ENCODE data around the gene NADK2.

The NADK2 gene

DNA sequence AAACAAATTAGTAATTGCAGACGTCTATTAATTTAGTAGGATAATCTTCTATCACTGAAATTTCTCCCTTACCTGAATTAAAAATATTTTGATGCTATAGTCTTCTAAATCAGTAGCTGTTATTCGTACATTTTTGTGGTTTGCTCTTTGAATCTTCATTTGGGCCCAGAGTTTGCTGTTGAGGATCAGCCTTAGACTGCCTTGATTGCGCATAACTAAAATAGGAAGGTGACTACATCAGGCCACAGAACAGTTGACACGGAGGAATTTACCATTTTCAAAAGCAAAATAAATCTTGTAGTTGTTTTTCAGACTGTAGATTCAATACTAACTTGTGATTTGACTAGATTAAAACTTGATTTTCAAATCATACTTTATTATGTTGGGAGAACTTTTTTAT is 11.8 kb upstream of the NADK2 start:
- Histone ChIP-seq H3K4me3 (replicated peaks; ENCODE audit: insufficient read depth, low read length) (no peak overlapping the region), H3K27me3 (ENCODE audit: insufficient read depth, poor library complexity, severe bottlenecking) (no peaks in the 10 kb centered on the region), H3K27ac (replicated peaks) (no peak overlapping the region)
- DNase-seq (ENCODE audit: low read depth in 1 of 2, low spot score in 1 of 2) = no peak
- TF ChIP-seq, protein P1, sequence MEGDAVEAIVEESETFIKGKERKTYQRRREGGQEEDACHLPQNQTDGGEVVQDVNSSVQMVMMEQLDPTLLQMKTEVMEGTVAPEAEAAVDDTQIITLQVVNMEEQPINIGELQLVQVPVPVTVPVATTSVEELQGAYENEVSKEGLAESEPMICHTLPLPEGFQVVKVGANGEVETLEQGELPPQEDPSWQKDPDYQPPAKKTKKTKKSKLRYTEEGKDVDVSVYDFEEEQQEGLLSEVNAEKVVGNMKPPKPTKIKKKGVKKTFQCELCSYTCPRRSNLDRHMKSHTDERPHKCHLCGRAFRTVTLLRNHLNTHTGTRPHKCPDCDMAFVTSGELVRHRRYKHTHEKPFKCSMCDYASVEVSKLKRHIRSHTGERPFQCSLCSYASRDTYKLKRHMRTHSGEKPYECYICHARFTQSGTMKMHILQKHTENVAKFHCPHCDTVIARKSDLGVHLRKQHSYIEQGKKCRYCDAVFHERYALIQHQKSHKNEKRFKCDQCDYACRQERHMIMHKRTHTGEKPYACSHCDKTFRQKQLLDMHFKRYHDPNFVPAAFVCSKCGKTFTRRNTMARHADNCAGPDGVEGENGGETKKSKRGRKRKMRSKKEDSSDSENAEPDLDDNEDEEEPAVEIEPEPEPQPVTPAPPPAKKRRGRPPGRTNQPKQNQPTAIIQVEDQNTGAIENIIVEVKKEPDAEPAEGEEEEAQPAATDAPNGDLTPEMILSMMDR (IDR thresholded peaks at IDR 0.05; ENCODE audit: insufficient read depth, low read length) = no peak
- TF ChIP-seq POLR2AphosphoS5 (IDR thresholded peaks at IDR 0.05; ENCODE audit: low read depth) = no peak
- no peak for TF ChIP-seq GABPA (IDR thresholded peaks at IDR 0.05; ENCODE audit: low read depth)
- no peak for TF ChIP-seq SPI1 (IDR thresholded peaks at IDR 0.05; ENCODE audit: borderline replicate concordance, low read depth)
- TF ChIP-seq, protein P2, sequence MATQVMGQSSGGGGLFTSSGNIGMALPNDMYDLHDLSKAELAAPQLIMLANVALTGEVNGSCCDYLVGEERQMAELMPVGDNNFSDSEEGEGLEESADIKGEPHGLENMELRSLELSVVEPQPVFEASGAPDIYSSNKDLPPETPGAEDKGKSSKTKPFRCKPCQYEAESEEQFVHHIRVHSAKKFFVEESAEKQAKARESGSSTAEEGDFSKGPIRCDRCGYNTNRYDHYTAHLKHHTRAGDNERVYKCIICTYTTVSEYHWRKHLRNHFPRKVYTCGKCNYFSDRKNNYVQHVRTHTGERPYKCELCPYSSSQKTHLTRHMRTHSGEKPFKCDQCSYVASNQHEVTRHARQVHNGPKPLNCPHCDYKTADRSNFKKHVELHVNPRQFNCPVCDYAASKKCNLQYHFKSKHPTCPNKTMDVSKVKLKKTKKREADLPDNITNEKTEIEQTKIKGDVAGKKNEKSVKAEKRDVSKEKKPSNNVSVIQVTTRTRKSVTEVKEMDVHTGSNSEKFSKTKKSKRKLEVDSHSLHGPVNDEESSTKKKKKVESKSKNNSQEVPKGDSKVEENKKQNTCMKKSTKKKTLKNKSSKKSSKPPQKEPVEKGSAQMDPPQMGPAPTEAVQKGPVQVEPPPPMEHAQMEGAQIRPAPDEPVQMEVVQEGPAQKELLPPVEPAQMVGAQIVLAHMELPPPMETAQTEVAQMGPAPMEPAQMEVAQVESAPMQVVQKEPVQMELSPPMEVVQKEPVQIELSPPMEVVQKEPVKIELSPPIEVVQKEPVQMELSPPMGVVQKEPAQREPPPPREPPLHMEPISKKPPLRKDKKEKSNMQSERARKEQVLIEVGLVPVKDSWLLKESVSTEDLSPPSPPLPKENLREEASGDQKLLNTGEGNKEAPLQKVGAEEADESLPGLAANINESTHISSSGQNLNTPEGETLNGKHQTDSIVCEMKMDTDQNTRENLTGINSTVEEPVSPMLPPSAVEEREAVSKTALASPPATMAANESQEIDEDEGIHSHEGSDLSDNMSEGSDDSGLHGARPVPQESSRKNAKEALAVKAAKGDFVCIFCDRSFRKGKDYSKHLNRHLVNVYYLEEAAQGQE (IDR thresholded peaks at IDR 0.05; ENCODE audit: insufficient replicate concordance, low read depth) = no peak

DNA sequence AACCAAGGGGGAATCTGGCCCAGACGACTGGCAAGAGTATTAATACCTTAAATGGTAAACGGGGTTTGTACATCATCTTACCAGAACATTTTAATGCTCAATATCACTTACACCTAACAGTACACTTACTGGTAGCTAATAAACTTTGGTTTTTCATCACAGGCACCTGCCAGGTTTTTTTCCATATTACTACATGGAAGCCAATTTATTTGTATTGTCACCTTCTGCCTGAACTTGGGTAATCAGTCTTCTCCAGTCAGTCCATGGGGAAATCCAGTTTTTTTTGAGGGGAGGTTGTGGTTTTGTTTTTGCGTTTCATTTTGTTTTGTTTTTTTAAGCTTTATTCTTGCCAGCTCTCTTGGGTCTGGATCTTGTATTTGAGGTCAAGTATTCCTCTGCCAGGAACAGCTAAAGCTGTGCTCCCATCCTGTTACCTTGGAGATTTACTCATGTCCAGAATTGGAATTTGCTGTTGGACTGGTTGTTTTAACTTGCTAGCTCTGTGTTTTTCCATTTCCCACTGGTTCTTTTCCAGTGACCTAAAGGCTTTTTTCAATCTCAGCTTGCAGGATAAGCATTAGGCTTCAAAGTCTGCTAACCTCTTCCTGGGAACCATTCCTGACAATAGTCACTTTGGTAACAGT is 11.1 kb upstream of the NADK2 start:
- Histone ChIP-seq H3K27me3 (ENCODE audit: insufficient read depth, poor library complexity, severe bottlenecking) (no peaks in the 10 kb centered on the region), H3K27ac (replicated peaks) (no peak overlapping the region), H3K4me3 (replicated peaks; ENCODE audit: insufficient read depth, low read length) (no peak overlapping the region)
- TF ChIP-seq, protein P2 (IDR thresholded peaks at IDR 0.05; ENCODE audit: insufficient replicate concordance, low read depth) = no peak
- TF ChIP-seq POLR2AphosphoS5 (IDR thresholded peaks at IDR 0.05; ENCODE audit: low read depth) = no peak
- no peak for TF ChIP-seq SPI1 (IDR thresholded peaks at IDR 0.05; ENCODE audit: borderline replicate concordance, low read depth)
- TF ChIP-seq, protein P1 (IDR thresholded peaks at IDR 0.05; ENCODE audit: insufficient read depth, low read length) = no peak
- TF ChIP-seq GABPA (IDR thresholded peaks at IDR 0.05; ENCODE audit: low read depth) = no peak
- DNase-seq (ENCODE audit: low read depth in 1 of 2, low spot score in 1 of 2) = no peak

DNA sequence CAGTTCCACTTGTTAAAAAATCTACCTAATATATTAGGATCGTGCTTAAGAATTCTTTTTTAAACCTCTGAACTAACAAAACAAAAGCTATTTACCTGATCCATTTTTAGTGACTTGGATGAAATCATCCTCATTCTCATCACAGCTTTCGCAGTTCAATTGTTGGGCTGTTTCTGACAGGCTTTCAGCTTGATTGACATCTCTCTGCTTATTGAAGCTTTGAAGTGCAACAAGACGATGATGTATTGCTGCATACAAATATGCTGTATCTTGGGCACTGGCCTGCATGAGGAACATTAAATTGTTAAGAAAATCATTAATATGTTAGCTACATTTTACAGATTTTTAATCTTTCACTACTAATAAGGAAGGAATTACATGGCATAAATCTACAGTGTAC is 9.5 kb upstream of the NADK2 start:
- no peak for TF ChIP-seq SPI1 (IDR thresholded peaks at IDR 0.05; ENCODE audit: borderline replicate concordance, low read depth)
- no peak for TF ChIP-seq POLR2AphosphoS5 (IDR thresholded peaks at IDR 0.05; ENCODE audit: low read depth)
- TF ChIP-seq, protein P1 (IDR thresholded peaks at IDR 0.05; ENCODE audit: insufficient read depth, low read length) = no peak
- TF ChIP-seq GABPA (IDR thresholded peaks at IDR 0.05; ENCODE audit: low read depth) = no peak
- H3K4me3 ChIP-seq (replicated peaks; ENCODE audit: insufficient read depth, low read length) = no peak overlapping the region
- DNase-seq (ENCODE audit: low read depth in 1 of 2, low spot score in 1 of 2) = no peak
- H3K27me3 ChIP-seq (ENCODE audit: insufficient read depth, poor library complexity, severe bottlenecking) = no peaks in the 10 kb centered on the region
- H3K27ac ChIP-seq (replicated peaks) = no peak overlapping the region

DNA sequence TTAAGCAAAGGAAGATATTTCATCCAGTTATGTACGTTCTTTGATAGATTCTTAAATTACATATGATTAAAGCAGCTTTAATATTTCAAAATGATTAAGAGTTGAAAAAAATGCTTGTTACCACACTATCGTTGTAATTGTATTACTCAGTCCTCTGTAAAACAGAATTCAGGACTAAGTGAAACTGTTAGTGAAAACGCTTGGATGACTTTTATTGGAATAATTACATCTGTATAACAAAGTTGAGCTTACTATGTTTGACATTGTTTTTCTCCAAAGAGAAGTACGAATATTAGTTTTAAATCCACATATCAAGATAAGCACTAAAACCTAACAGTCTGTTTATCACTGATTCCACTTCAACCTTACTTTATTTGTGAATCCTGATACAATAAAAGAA is 8.7 kb upstream of the NADK2 start:
- Histone ChIP-seq H3K4me3 (replicated peaks; ENCODE audit: insufficient read depth, low read length) (no peak overlapping the region), H3K27ac (replicated peaks) (no peak overlapping the region), H3K27me3 (ENCODE audit: insufficient read depth, poor library complexity, severe bottlenecking) (no peaks in the 10 kb centered on the region)
- no peak for DNase-seq (ENCODE audit: low read depth in 1 of 2, low spot score in 1 of 2)
- TF ChIP-seq, protein P2 (IDR thresholded peaks at IDR 0.05; ENCODE audit: insufficient replicate concordance, low read depth) = no peak
- TF ChIP-seq POLR2AphosphoS5 (IDR thresholded peaks at IDR 0.05; ENCODE audit: low read depth) (no peak), GABPA (IDR thresholded peaks at IDR 0.05; ENCODE audit: low read depth) (no peak)
- TF ChIP-seq, protein P1 (IDR thresholded peaks at IDR 0.05; ENCODE audit: insufficient read depth, low read length) = no peak

Measured in HL-60 (cell line).